MCF 10A (cell line): Measurements from ENCODE around the gene BRMS1. TPM values are rescaled to one million over a fixed set of nuclear protein-coding genes. Genes with fewer than 3 reads are reported as not detected.

ENCODE experiments used
- BruUV-seq: library from RNA; stranded (reverse); fragments of 400-500 nt; replicated peaks from 2 replicates; lab custom pipeline; 2021; lab: Mats Ljungman, UMichigan
- CTCF ChIA-PET: fragments of 300-600 bp; sonication (Branson Sonifier 250); formaldehyde crosslinking; extraction: SDS; loops from one replicate; lab custom pipeline; 2021; ENCODE audit warnings: antibody characterized with exemption, inconsistent platforms; lab: Yijun Ruan, JAX
- POLR2A ChIA-PET: fragments of 300-600, 350-650 bp; sonication (Branson Sonifier 250); formaldehyde crosslinking; extraction: SDS; loops from one replicate; lab custom pipeline; 2020; ENCODE audit warnings: antibody characterized with exemption, inconsistent platforms; lab: Yijun Ruan, JAX
- DNase-seq: peaks from one replicate; pipeline ENCODE4 v3.0.0-alpha.2; 2018; ENCODE audit not compliant: unreplicated experiment
- H3K27ac Mint-ChIP-seq: one replicate; pipeline ENCODE4 v1.8.0; 2022; ENCODE audit warnings: mild to moderate bottlenecking, low read depth, mixed read lengths; ENCODE audit not compliant: unreplicated experiment
- H3K27me3 Mint-ChIP-seq: one replicate; pipeline ENCODE4 v1.8.0; 2022; ENCODE audit warnings: mixed read lengths; ENCODE audit not compliant: insufficient read depth, unreplicated experiment
- H3K36me3 Mint-ChIP-seq: one replicate; pipeline ENCODE4 v1.8.0; 2022; ENCODE audit warnings: mild to moderate bottlenecking, moderate library complexity, mixed read lengths; ENCODE audit not compliant: insufficient read depth, unreplicated experiment
- H3K4me1 Mint-ChIP-seq: one replicate; pipeline ENCODE4 v1.8.0; 2022; ENCODE audit warnings: mixed read lengths; ENCODE audit not compliant: insufficient read depth, unreplicated experiment
- H3K4me3 Mint-ChIP-seq: one replicate; pipeline ENCODE4 v1.8.0; 2022; ENCODE audit warnings: mild to moderate bottlenecking, moderate library complexity, mixed read lengths; ENCODE audit not compliant: unreplicated experiment
- H3K9me3 Mint-ChIP-seq: one replicate; pipeline ENCODE4 v1.8.0; 2022; ENCODE audit warnings: mixed read lengths; ENCODE audit not compliant: unreplicated experiment
- intact Hi-C: fragments of 100-400 bp; cut with micrococcal nuclease; formaldehyde crosslinking; loops from 2 replicates; pipeline ENCODE4 v1.14.1; 2022
- total RNA-seq: library from RNA; stranded (reverse); gene quantifications from 2 replicates; pipeline ENCODE4 v1.2.3, GENCODE V29; 2022
- TF ChIP-seq, protein P1 (sequence below): fragments of 200-600 bp; IDR thresholded peaks from one replicate; pipeline ENCODE4 v1.8.0; 2022; ENCODE audit warnings: antibody characterized with exemption, mild to moderate bottlenecking; ENCODE audit not compliant: unreplicated experiment

Gene BRMS1
- total RNA-seq, 1 experiment from 2014 or later, result 55.4 TPM

- TF ChIP-seq, protein P1, sequence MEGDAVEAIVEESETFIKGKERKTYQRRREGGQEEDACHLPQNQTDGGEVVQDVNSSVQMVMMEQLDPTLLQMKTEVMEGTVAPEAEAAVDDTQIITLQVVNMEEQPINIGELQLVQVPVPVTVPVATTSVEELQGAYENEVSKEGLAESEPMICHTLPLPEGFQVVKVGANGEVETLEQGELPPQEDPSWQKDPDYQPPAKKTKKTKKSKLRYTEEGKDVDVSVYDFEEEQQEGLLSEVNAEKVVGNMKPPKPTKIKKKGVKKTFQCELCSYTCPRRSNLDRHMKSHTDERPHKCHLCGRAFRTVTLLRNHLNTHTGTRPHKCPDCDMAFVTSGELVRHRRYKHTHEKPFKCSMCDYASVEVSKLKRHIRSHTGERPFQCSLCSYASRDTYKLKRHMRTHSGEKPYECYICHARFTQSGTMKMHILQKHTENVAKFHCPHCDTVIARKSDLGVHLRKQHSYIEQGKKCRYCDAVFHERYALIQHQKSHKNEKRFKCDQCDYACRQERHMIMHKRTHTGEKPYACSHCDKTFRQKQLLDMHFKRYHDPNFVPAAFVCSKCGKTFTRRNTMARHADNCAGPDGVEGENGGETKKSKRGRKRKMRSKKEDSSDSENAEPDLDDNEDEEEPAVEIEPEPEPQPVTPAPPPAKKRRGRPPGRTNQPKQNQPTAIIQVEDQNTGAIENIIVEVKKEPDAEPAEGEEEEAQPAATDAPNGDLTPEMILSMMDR, result no peak
- peak; percentile 94 for DNase-seq
- BruUV-seq, result no TSS peak
Observed at GRCh38 chr11:66339162-66339675, 5.7 kb downstream of the BRMS1 start.

DNA sequence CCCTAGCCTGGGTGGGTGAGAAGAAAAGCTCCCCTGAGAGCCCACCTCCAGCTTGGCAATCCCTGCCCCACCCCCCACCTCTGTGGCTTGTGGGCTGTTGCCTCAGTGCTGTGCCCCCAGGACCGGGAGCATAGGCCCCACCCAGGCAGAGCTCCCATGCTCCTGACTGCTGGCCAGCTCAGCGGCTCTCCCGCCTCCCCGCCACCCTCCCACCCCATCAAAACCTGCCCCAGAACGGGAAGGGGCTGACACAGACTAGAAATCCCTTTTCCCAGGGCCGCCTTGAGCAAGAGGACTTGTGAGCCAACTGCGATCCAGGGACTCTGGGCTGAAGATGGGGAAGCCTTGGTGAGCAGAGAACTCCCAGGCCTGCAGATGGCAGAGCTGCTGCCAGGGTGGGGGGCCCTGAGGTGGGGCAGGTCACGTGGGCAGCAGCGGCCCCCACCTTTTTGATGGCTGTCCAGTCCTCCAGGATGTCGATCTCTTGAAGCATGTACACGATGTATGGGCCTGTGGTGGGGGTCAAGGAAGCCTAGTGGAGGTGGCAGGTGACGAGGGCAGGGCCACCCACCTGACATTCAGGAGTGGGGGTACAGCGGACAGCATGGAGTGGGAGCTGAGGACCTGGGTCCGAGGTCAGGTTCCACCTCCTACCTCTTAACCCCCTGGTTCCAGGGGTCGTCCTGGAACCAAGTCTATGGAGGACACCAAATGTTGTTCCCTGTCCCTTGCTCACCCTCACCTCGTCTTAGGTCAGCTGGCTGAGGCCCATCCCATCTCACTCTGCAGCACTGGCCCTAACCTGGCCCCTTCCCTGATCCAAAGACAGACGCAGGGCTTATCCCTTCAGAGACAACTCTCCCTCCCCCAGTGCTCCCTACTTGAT is 6.4 kb downstream of the BRMS1 start:
- Mint-ChIP-seq H3K9me3 (no peaks in the 10 kb centered on the region), H3K36me3 (peaks cover 58% of the 10 kb centered on the region), H3K27ac (peak overlapping the region; percentile 8), H3K27me3 (no peaks in the 10 kb centered on the region), H3K4me1 (peaks cover 42% of the 10 kb centered on the region), H3K4me3 (peak overlapping the region; percentile 47)
- DNase-seq, result no peak
- ChIA-PET CTCF (interaction anchor here (0.7 to 2.3 kb wide), 4 partner anchors 26 to 127 kb away, joined by 3 to 7 read pairs (median 5); no protein-coding TSS in a partner anchor), POLR2A (interaction anchor here (0.6 to 1.8 kb wide), 17 partner anchors 8 to 680 kb away, joined by 3 to 14 read pairs (median 4); partner anchors contain the start of genes B4GAT1 and YIF1A)
- intact Hi-C loops, result no loop called here
- TF ChIP-seq, protein P1, result no peak
- no TSS peak for BruUV-seq

More at GRCh38 chr11:66339162-66339675, 5.7 kb downstream of the BRMS1 start:
- Mint-ChIP-seq H3K4me3 (peak overlapping the region; percentile 47), H3K27me3 (no peaks in the 10 kb centered on the region), H3K36me3 (peaks cover 52% of the 10 kb centered on the region), H3K27ac (peak overlapping the region; percentile 8), H3K4me1 (peaks cover 46% of the 10 kb centered on the region), H3K9me3 (no peaks in the 10 kb centered on the region)
- intact Hi-C loops, result no loop called here
- ChIA-PET CTCF (interaction anchor here (0.7 to 2.3 kb wide), 3 partner anchors 27 to 126 kb away, joined by 3 to 7 read pairs (median 7); no protein-coding TSS in a partner anchor), POLR2A (interaction anchor here (0.6 to 1.8 kb wide), 13 partner anchors 8 to 717 kb away, joined by 3 to 14 read pairs (median 4); partner anchors contain the start of genes B4GAT1 and YIF1A)

GRCh38 chr11:66337103-66337899 is 7.6 kb downstream of the BRMS1 start:
- ChIA-PET POLR2A (interaction anchor here (0.7 to 2.9 kb wide), 11 partner anchors 8 to 285 kb away, joined by 3 to 73 read pairs (median 5); partner anchors contain the start of genes B4GAT1, BRMS1, CD248 and SF3B2), CTCF (interaction anchor here (0.5 to 6.0 kb wide), 7 partner anchors 8 to 55 kb away, joined by 3 to 48 read pairs (median 7); partner anchors contain the start of gene BRMS1)
- no peak for DNase-seq
- no TSS peak for BruUV-seq
- intact Hi-C loops, result no loop called here
- H3K36me3 Mint-ChIP-seq, result peaks cover 62% of the 10 kb centered on the region
- peaks cover 32% of the 10 kb centered on the region for H3K4me1 Mint-ChIP-seq
- peak overlapping the region; percentile 89 for H3K4me3 Mint-ChIP-seq
- H3K9me3 Mint-ChIP-seq, result no peaks in the 10 kb centered on the region
- H3K27me3 Mint-ChIP-seq, result no peaks in the 10 kb centered on the region
- TF ChIP-seq, protein P1, result no peak
- H3K27ac Mint-ChIP-seq, result peak overlapping the region; percentile 95
